GM19455 (cell line): ENCODE measurements around the gene SIRT3.
A peak's percentile ranks its signal among the peaks of the same experiment; 100 is the strongest.
"Not testable (repeated sequence)": the region's sequence is repeated elsewhere in the genome, so short reads cannot be mapped to it uniquely, and the experiment has no call there.

Experiments used
- ATAC-seq: cut with Tn5 transposase; IDR thresholded peaks from one replicate; pipeline ENCODE4 v1.9.1; 2021; ENCODE audit not compliant: unreplicated experiment

The SIRT3 gene

GRCh38 chr11:204587-205109, 31.5 kb downstream of the SIRT3 start:
- ATAC-seq = no peak

DNA sequence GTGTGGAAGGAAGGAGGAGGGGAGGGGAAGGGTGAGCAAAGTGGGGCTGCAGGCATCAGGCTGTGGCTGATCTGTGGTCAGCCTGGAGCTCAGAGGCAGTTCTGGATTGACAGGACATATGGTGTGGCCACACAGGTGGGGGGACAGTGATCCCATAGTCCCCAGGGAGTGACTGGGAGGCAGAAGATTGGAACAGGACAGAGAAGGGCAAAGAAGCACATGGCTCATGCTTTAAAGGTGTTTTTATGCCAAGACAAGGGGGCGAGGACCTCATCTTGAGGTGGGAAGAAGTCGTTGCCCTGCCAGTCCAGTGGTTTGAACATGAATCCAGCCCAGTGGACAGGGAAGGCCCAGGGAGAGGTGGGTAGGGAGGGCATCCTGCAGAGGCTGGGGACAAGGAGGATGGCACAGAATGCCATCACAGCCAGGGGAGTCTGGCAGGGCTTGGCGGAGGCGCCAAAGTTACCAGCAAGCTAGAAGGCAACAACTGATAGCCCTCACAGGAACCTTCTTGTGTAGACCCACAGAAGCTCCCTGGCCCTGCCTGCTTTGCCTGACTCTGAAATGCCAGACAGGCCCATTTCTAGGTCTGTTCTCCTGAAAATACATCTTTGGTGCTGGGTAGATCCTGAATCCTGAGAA, 32.1 kb downstream of the SIRT3 start:
- no peak for ATAC-seq

DNA sequence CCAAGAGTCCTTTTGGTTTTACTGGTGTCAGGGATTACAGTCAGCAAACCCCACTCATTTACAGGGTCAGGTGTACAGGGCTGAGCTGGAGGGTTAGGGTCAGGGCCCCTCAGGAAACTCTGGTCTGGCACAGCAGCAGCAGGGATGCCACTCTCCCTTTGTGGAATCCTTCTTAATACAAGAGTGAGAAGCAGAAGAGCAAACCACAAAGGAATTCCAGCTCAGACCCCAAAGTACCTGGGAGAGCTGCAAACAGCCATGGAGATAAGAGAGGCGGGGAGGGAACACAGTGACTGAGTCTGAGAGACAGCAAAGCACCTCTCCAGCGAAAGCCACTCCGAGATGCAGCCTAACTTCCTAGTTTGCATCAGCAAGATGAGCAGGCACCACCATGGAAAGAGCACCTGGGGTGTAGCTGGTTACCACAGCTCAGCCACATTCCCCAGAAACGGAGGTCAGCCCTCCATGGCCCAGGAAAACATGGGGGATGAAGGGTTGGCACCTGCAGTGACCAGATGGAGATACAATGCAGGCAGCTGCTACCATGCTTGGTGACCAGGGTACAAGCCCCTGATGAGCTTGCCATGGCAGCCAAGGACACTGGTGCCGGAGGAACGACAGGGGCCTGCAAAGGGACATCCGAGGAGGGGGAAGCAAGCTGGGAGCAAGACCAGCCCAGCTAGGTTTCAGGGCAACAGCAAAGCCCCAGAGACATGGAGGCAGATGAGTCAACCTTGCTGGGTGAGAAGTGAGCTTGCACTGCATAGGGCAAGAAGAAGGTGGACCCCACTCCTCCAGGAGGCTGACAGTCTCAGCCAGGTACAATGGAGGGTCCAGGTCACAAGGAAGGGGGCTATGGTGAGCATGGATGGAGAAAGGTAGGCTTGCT, 32.8 kb downstream of the SIRT3 start:
- no peak for ATAC-seq

- ATAC-seq = no peak
Observed at GRCh38 chr11:202490-202889, 33.7 kb downstream of the SIRT3 start.

- ATAC-seq = no peak
Observed at GRCh38 chr11:201966-202365, 34.2 kb downstream of the SIRT3 start.

DNA sequence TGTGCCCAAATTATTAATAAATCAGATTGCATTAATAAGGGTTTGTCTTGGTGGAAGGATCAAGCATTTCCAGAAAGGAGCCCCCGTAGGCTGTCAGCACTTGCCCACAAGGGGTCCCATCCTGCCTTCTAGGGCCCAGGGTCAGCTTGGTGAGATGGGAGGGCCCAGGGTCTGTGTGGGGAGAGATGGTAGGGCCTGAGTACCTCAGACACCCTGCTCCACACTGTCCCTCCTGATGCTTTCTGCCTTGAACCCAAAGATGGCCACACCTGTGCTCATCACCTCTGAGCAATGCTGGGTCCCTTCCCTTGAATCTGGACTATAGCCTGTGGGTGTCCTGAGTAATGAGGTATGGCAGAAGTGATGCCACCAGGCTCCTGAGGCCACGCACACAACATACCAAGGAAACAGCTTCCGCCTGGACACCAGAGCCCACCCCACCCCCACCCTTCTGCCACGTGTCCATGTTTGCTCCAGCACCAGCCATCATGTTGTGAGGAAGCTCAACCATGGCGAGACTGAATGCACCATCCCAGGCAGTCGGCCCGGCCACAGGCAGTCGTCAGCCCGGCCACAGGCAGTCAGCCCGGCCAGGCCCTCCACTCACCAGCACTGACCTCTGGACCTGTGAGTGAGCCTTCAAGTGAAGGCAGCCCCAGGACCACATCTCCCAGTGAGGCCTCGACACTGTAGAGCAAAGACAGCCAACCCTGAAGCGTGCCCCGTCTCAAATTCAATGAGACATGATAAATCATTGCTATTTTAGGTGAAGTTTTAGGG, 35.7 kb downstream of the SIRT3 start:
- no peak for ATAC-seq

GRCh38 chr11:199782-200181, 36.4 kb downstream of the SIRT3 start:
- no peak for ATAC-seq

GRCh38 chr11:199004-199581, 37.0 kb downstream of the SIRT3 start:
- no peak for ATAC-seq

GRCh38 chr11:198236-198806, 37.8 kb downstream of the SIRT3 start:
- ATAC-seq = no peak

DNA sequence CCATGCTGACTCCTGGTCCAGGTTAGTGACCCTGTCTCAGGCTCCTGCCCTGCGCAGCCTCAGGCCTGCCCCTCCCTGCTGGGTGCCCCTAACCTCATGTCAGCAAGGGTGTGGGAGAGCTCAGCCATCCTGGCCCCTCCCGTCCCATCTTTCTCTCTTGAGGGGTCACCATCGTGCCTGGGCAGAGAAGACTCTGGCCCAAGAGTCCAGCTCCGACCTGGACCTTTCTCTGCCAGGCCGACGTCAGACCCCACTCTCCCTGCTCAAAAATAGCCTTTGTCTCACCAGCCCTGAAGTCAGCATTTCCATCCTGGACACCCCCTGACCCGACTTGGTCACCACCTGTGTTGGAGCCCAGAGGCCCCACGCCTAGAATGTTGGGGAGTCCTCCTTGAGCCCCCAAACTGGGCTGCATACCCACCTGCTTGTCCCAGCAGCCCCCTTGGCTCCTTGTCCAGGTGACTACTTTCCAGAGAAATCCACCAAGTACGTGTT, 38.4 kb downstream of the SIRT3 start:
- no peak for ATAC-seq

DNA sequence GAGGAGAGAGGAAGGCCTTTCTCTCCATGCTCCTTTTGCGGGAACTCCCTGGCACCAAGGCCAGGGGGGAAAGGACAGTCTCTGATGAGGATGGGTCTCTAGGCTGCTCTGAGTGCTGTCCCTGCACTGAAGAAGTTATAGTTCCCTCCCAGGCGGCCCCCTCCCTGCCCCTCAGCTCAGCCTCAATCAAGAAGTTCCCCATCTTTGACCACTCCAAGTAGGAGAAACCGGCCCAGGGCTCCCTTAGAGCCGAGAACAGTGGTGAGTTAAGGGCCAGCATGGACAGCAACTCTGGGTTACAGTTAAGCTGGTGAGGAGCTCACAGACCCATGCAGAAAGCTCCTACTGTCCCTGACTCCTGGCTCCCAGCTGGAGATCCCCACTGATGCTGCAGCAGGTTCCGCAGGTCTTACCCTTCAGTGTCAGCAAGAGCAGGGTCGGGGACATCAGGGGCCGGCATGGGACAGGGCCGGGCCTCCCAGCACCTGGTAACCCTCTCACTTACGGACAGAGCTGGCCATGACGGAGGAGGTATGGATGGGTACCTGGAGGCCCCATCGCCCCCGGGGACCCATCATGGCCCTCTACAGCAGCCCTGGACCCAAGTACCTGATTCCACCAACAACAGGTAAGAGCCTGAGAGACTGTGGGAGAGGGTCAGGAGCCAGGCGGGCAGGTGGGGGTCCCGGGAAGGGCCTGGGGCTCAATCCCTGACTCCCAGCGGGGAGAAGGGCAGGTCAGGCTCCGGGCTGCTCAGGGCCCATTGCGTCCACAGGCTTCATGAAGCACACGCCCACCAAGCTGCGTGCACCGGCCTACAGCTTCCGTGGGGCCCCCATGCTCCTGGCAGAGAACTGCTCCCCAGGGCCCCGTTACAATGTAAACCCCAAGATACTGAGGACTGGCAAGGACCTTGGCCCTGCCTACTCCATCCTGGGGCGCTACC, 39.1 kb downstream of the SIRT3 start:
- ATAC-seq = no peak

DNA sequence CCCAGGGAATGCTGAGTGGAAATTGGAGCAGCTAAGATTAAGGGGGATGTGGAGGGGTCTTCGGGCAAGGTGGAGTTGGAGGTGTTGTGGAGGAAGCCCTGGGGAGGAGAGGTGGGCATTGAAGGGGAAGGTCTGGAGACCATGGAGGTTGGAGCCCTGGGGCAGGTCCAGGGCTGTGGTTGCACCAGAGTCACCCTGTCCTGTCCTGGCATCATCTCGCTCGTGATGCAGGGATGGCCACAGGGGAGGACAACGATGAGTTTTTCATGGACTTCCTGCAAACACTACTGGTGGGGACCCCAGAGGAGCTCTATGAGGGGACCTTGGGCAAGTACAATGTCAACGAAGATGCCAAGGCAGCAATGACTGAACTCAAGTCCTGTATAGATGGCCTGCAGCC, 42.7 kb downstream of the SIRT3 start:
- ATAC-seq = not testable (repeated sequence)

- not testable (repeated sequence) for ATAC-seq
Observed at GRCh38 chr11:192674-193128, 43.4 kb downstream of the SIRT3 start, which contains the start of gene SCGB1C1. Gene SCGB1C1, plus strand, starts transcription at chr11:193078. Its CDS starts 22 bp downstream, at chr11:193100.

DNA sequence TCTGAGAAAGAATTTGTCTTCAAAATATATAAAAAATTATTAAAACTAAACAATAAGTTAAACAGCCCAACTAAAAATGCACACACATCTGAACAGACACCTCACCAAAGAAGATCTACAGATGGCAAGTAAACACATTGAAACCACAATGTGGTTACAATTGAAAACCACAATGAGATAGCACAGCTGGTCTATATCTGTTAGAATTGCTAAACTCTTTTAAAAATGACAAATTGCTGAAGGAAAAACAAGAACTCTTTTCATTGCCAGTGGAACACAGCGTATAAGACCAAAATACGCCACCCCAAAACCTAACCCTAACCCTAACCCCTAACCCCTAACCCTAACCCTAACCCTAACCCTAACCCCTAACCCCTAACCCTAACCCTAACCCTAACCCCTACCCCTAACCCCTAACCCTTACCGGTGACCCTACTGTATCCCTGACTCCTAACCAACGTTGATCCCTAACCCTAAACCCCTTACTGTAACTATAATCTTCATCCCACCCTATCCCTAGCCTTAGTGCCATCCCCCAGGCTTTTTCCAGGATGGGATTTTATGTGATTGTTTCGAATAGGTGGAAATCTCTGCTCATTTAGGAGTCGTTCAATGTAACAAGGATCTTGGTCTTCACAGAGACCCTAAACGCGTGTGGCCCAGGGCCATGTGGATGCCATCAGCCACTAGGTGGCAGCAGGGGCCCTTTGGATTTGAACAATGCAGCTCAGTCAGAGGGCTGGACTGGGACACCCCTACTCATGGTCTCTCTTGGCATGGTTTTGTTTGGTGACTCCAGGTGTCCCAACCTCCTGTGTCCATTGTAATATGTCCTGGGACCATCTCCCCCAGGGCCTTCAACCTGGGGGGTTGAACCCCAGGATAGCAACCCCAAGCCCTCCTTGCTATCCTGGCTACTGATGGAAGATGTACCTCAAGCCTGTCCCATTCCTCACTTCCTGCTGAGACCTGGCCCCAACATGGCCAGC, 44.4 kb downstream of the SIRT3 start:
- not testable (repeated sequence) for ATAC-seq

GRCh38 chr11:190546-190945, 45.6 kb downstream of the SIRT3 start:
- ATAC-seq = not testable (repeated sequence)

GRCh38 chr11:189843-190311, 46.3 kb downstream of the SIRT3 start:
- peak; percentile 78 for ATAC-seq

GRCh38 chr11:189200-189783, 46.9 kb downstream of the SIRT3 start:
- peak; percentile 21 for ATAC-seq
